ACHN (cell line): ENCODE data around the gene CALML4.
"Not testable (repeated sequence)": the region's sequence is repeated elsewhere in the genome, so short reads cannot be mapped to it uniquely, and the experiment has no call there.

ENCODE experiments used
- DNase-seq: peaks from one replicate; pipeline ENCODE4 v3.0.0-alpha.2; 2015
- in situ Hi-C: cut with HindIII; loops from 2 replicates; pipeline ENCODE4 v1.10.0; 2017; ENCODE audit warnings: low sequenced_read_pairs, low pct_ligation_motif_present, low pct_unique_long_range_greater_than_20kb

CALML4 gene

DNA sequence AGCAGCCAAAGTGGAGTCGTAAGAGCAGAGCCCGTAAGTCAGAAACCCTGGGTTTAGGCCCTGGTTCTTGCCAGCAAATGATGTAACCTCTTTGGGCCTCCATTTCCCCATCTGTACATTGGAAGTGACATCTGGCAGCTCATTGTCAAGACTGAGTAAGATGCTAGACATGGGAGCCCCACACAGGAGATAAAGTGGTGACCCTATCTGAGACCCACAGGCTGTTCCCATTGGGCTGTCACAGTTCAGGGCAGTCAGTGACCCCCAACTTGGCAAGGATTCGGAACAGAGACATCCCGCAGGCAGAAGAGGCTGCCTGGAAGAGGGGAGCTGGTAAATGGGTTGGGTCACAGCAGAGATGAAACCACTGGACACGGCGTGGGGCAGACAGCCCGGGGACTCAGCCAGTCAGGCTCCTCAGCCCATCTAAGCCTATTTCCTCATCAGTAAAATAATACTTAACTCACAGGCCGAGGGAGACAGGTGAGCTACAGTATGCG lies 22.6 kb upstream of the CALML4 start:
- in situ Hi-C loops: no loop called here
- no peak for DNase-seq

- DNase-seq, in situ Hi-C loops: not testable (repeated sequence)
Measured at GRCh38 chr15:68225442-68225841, 20.3 kb upstream of the CALML4 start.

DNA sequence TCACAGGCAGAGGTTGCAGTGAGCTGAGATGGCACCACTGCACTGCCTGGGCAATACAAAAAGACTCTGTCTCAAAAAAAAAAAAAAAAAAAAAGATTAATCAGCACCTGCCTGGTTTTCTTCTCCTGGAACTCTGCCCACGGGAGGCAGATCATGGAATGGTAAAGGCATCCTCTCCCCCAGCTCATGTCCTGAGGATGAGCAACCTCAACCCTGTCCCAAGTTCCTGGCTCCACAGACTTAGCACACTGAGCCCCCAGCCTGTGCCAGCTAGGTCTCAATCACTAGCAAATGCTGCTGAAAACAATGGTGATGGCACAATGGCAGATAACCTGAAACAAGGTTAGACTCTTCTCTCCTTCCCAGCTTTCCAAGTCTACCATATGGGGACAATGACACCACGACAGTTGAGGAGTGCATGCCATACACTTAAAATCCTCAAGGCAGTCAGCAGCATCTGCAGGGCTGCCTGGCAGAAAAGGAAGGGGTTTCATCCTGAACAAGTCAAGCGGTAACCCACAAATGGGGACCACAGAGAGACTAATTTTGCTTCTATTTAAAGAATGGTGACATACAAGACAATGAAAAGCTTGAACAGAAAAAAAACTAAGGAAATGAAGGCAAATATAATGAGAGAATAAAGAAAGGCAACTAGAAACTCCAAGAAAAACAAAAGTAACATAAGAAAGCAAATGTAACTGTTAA lies 19.6 kb upstream of the CALML4 start:
- DNase-seq: no peak
- in situ Hi-C loops: no loop called here

DNA sequence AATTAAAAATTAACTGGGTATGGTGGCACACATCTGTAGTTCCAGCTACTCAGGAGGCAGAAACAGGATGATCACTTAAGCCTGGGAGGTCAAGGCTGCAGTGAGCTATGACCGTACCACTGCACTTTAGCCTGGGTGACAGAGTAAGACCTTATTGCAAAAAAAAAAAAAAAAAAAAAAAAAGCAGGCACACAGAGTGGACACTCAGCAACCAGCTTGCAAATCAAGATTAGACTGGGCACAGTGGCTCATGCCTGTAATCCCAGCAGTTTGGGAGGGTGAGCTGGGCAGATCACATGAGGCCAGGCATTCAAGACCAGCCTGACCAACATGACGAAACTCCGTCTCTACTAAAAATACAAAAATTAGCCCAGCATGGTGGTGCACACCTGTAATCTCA lies 19.0 kb upstream of the CALML4 start:
- in situ Hi-C loops: no loop called here
- no peak for DNase-seq

- in situ Hi-C loops: no loop called here
- no peak for DNase-seq
Measured at GRCh38 chr15:68223171-68223570, 18.0 kb upstream of the CALML4 start.

DNA sequence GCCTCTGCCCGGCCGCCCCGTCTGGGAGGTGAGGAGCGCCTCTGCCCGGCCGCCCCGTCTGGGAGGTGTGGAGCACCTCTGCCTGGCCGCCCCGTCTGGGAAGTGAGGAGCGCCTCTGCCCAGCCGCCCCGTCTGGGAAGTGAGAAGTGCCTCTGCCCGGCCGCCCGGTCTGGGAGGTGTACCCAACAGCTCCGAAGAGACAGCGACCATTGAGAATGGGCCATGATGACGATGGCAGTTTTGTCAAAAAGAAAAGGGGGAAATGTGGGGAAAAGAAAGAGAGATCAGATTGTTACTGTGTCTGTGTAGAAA lies 17.3 kb upstream of the CALML4 start:
- DNase-seq, in situ Hi-C loops: not testable (repeated sequence)

DNA sequence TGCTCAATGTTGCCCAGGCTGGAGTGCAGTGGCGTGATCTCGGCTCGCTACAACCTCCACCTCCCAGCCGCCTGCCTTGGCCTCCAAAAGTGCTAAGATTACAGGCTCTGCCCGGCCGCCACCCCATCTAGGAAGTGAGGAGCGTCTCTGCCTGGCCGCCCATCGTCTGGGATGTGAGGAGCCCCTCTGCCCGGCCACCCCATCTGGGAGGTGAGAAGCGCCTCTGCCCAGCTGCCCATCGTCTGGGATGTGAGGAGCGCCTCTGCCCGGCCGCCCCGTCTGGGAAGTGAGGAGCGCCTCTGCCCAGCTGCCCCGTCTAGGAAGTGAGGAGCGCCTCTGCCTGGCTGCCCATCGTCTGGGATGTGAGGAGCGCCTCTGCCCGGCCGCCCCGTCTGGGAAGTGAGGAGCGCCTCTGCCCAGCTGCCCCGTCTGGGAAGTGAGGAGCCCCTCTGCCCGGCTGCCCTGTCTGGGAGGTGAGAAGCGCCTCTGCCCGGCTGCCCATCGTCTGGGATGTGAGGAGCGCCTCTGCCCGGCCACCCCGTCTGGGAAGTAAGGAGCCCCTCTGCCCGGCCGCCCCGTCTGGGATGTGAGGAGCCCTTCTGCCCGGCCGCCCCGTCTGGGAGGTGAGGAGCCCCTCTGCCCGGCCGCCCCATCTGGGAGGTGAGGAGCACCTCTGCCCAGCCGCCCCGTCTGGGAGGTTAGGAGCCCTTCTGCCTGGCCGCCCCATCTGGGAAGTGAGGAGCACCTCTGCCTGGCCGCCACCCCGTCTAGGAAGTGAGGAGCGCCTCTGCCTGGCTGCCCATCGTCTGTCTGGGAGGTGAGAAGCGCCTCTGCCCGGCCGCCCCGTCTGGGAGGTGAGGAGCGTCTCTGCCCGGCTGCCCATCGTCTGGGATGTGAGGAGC lies 16.6 kb upstream of the CALML4 start:
- in situ Hi-C loops, DNase-seq: not testable (repeated sequence)

- in situ Hi-C loops: no loop called here
Measured at GRCh38 chr15:68220967-68221366, 15.8 kb upstream of the CALML4 start.

DNA sequence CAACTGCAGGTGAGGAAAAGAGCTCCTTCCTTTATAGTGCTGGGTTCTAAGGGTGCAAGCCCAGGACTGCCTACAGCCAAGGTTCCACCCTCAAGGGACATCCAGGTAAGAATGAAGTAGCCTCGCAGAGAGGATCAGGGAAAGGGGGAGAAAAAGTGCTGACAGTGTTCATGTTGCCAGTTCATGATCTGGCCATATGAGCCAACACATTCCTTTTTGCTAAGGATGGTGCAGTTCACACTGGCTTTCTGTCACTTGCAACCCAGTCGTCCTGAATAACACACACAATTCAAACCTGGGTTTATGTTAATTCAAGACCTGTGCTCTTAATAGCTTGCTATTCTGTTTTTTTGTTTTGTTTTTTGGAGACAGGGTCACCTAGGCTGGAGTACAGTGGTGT lies 15.4 kb upstream of the CALML4 start:
- no peak for DNase-seq
- in situ Hi-C loops: no loop called here

More at GRCh38 chr15:68220967-68221366, 15.8 kb upstream of the CALML4 start:
- no peak for DNase-seq

DNA sequence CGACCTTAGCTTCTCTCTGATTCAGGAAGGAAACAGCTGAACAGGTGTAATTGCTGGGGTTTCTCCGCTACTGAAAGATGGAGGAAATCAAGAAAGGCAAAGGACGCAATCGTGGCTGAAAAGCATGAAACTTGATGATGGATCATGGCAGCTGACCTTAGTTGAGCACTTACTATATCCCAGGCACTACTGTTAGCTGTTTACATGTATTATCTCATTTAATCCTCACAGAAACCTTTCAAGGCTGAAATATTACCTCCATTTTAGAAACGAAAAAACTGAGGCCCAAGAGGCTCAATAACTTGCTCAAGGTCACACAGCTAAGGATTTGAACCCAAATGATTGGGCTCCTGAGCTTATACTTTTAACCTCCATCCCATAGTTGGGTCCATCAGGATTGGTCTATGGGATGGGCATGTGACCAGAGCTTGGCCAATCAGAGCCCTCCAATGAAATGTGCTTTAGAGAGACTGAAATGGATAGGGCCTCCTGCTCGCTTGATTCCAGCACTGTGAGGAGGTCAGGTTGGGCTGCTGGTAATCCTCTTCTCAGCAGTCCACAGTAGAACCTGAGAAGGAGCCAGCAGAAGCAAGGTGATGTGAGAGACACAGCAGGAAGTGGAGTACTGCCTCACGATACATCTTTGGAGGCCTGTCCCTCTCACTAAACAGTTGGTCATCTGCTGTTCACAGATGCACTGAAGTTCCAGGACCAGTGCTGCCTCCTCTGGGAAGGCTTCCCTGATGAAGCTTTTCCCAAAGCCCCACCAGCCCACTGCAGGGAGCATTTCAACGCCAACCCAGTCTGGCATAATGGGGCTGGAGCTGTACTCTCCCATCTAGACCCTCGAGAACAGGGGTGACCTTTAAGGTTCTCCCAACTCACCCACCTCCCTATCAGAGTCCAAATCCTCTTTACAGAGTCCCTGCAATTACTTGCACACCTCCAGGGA lies 14.0 kb upstream of the CALML4 start:
- in situ Hi-C loops: no loop called here
- no peak for DNase-seq

GRCh38 chr15:68218331-68218730 lies 13.2 kb upstream of the CALML4 start:
- in situ Hi-C loops: no loop called here
- no peak for DNase-seq

- in situ Hi-C loops: no loop called here
- DNase-seq: no peak
Measured at GRCh38 chr15:68217341-68217740, 12.2 kb upstream of the CALML4 start.

- in situ Hi-C loops: no loop called here
- no peak for DNase-seq
Measured at GRCh38 chr15:68214838-68215254, 9.7 kb upstream of the CALML4 start.

GRCh38 chr15:68213991-68214837 lies 9.1 kb upstream of the CALML4 start:
- in situ Hi-C loops: no loop called here
- no peak for DNase-seq

DNA sequence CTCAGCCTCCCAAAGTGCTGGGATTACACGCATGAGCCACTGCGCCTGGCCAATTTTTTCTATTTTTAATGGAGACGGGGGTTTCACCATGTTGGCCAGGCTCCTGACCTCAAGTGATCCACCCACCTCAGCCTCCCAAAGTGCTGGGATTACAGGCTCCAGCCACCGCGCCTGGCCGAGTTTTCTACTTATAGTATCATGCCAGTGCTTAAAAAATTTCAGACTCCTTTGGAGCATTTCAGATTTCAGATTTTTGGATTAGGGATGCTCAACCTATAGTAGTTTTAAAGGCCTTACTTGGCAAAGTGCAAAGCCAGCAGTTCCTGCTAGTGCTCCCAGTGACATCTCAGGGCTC lies 8.3 kb upstream of the CALML4 start:
- in situ Hi-C loops, DNase-seq: not testable (repeated sequence)

DNA sequence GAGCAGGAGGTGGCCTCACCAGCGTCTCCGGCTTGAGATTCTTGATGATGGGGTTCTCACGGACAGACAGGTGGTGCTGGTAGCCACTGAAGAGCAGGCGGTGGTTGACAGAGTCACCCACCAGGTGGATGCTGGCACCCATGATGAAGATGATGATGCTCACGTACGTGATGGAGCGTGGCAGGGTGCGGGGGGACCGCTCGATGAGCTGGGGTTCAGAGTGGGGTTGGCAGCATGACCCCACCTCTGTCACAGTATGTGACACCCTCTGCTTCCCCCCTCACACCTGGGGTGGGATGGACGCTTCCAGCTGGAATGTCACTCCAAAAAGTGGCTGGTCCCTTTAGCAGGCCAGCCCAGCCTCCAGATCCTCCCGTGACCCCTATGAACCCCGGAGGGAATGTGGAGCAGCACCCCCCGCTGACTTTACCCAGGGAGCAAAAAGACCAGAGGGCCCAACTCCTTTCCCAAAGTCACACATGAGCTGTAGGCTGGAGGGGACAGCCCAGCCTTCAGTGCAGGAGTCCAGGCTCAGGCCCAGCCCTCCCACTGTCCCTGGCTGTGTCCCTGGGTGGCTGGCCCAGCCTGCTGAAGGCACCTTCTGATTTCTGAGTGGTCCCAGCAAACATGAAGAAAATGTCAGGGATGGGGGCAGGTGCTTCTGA lies 6.7 kb upstream of the CALML4 start:
- no peak for DNase-seq
- in situ Hi-C loops: no loop called here

DNA sequence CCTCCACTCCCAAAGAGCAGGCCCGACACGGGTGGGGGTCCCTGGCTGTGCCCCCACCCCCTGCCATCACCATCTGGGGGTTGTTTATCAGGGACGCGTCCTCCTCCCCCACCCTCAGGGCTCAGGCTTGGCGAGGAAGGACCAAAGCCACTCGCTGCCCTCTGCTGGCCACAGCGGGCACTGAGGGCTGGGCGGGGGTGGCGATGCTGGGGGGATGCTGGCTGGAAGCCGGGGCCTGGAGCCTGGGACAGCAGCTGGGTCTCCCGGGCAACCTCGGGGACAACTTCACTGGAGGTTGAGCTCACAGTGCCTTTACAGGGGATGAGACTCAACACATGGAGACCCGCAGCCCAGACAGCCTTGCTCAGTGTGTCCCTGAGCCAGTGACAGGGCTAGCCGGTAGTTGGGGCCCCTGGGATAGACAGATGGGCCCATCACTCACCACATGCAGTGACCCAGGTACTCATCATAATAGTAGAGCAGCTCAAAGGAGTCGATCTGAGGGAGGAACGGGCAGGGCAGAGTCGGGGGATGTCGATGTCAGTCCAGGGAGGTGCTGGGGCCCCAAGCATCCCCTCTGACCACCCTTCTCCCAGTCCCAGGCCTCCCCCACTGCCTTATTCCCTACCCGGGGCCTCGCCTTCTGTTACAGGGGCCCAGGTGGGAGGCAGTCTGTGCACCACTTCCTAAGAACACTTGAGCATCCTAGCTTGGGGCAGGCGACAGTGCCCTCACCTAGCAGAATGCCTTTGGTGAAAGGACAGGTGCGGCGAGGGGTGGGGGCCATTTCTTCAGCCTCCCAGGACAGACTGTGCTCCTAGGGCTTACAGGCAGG lies 5.9 kb upstream of the CALML4 start:
- DNase-seq: peak; percentile 37
- in situ Hi-C loops: no loop called here
